ENCODE data around the gene MAEL.

The MAEL gene

DNA sequence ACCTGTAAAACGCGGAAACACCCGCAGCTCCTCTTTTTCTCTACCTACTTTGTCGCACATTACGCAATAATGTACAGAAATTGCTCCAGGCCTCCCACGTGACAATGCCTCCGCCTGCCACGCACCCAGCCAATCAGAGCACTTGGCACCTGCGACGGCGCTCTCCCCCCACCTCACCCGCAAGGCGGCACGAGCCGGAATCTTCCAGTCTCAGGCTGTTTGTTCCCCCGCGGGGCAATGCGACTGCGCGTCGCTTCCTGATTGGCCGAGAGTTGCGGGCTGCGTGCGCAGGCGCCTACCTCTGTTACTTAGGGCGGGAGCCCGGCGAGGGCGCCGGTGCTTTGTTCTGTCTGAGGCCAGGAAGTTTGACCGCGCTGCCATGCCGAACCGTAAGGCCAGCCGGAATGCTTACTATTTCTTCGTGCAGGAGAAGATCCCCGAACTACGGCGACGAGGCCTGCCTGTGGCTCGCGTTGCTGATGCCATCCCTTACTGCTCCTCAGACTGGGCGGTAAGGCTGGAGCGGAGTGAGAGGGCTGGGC lies at the start of gene MAEL:
Gene MAEL (plus strand): TSS at position 307 of the 542 bp plus-strand sequence. CDS start 73 bp downstream, at position 380.
- DNase-seq (ENCODE audit: low spot score) = no peak

DNA sequence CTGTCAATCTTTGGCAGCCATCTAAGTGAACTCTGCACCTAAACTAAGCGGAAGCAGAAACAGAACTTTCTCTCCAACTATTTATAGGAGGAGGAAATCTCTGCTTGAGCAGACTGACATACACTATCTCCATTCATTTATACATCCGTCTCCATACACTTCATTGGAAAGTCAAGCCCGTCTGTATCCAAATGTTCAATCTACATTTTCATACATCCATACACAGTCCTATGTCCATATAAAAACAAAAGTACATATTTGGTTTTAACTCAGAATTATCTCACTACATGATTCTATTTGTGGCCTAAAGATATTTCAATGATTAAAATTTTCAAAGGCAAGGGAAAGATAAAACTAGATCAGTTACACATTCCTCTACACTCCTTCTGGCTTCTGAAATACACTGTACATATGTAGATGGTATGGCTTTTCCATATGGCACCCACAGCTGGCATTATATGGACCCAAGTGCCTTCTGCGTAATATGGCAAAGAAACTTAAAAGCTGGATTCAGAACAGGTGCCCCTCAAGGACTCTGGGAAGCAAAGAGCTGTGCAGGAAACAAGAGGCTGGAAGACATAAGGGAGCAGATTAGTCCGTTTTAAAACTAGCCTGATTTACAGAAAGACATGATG lies 49.2 kb upstream of the MAEL start:
- no peak for DNase-seq (ENCODE audit: low spot score)

DNA sequence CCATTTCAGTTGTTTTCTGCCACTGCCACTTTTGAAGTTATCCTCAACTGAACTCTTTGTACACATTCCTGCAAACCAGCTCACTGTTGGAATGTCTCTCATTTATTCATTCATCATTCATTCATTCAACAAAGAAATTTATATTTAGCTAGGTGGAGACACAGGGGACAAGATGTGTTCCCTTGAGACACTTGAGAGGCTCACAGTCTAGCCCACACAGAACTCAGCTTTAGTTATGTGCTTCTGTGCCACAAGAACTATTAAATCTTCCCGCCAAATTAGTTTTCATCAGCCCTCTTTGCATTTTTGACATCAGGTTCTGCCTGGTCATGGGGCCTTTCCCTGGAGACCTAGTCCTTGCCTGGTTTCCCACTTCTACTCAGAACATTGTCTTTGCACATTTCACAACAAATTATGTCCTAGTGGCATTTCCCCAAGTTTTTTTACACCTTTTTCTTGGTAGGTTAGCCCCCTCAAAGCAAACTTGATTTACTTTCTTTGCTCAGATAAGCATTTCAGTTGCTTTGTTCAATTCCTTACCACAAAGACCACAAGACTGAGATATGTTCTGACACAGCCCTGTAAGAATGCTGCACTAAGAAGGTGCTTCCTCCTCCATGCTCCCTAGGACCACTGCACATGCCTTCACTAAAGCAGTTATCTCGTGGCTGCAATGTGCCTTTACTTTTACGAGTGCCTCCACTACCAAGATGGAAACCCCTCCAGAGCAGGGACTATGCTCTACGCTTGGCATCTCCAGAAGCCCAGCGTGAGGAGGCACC lies 44.7 kb upstream of the MAEL start:
- peak; percentile 24 for DNase-seq (ENCODE audit: low spot score)

DNA sequence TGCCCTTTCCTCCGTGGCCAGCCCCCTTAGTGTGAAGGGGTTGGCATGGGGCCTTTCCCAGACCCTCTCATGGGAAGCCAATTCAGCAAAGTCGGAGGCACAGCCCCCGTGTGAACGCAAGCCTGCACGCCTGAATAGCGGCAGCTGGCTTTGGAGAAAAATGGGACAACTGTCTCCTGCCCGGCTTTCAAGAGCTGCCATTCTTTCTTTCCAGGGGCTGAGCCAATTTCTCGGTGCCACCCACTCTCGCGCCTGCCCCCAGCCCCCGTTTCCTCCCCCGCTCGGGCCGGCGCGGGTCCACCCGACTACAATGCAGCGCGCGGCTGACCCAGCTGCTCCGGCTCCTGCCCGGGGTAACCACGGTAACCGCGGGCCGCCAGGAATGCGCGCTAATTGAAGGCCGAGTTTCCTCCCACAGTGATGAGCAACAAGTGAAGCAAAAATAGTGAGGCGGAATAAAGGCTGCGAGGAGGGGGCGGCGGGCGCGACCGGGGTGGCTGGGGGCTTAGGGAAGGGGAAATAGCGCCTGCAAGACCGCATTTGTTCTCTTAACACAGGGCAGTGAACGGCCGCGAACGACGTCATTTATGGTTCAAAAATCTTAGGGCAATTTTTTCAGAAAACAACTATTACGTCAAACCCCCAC lies 41.6 kb upstream of the MAEL start:
- DNase-seq (ENCODE audit: low spot score) = peak; percentile 81

DNA sequence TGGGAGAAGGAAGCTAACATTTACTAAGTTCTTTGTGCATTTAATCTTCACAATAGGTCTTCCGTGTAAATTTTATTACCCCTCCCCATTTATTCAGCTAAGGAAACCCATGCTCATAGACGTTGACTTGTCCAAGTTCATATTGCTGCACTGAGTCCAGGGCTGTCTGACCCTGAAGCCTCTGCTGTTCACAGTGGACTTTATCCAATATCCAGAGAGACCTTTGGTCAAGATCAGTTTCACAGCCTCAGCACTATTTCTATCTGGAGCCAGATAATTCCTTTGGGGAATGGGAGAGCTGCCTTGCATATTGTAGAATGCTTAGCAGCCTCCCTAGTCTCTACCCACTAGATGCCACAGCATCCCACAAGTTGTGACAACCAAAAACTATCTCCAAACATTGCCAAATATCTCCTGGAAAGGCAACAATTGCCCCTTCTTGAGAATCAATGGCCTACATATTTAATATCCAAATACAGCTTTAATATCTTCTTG lies 40.2 kb upstream of the MAEL start:
- DNase-seq (ENCODE audit: low spot score) = no peak

DNA sequence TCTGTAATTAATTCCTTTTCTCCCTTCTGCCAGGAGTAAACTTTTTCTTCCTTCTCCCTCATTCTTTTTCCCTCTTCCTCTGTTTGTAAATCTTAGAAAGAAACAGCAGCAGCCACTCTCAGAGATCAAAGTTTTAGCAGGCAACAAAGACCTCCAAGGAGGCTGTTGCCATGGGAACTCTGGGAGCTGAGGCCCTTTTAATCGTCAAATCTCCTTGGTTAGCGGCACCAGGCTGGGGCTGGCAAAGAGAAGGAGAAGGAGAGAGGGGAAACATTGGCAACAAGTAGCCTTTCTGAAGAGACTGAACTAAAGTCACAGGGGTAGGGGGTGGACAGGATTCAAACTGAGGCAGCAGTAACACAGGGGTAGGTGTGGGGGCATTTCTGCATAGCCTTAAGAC lies 38.9 kb upstream of the MAEL start:
- DNase-seq (ENCODE audit: low spot score) = no peak

DNA sequence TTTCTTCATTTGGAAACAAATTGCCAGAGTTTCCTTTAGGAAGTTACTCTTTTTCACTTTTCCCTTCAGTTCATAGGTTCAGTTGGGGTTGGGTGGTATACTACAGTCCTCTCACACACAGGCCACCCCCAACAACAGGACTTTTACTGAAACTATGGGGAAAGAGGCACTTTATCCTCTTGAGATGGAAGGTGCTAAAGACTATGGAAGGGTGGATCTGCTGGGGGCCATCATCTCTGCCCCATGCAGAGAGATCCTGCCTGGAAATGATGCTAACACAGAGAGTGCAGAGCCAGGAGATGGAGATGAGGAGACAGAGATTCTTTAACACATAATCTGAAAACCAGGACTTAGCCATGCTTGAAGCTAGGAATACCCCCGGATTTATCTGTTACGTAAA lies 38.0 kb upstream of the MAEL start:
- DNase-seq (ENCODE audit: low spot score) = no peak

DNA sequence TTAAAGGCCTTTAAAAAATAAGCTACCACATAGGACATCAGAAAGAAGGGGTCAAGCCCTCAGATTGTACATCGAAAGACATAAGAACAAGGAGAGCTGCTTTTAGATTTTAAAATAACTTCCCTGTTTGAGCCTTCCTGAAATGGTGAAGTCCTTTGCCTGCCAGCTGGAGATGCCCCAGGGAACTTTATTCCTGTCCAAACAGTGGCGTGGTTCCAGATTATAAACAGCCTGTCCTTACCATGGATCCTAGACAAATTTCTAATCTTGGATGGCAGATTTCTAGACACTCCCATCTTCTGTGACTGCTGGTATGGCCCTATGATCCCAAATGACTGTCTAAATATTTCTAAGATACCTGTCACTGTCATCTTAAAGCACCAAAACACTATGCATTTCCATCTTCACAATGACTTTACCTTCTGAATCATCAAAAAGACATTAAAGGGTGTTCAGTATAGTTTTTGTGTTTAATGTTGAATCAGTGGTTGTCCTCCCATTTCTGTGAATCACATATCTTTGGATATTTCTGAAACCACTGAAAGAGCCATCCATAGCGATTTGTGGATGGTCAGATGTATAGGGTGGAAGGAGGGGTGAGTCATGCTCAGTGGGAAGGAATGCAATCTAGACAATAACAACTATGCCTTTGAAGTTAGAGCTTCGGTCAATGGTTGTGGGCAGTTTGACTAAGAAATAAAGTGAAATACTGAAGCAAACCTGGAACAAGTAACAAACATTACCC lies 36.9 kb upstream of the MAEL start:
- DNase-seq (ENCODE audit: low spot score) = no peak

DNA sequence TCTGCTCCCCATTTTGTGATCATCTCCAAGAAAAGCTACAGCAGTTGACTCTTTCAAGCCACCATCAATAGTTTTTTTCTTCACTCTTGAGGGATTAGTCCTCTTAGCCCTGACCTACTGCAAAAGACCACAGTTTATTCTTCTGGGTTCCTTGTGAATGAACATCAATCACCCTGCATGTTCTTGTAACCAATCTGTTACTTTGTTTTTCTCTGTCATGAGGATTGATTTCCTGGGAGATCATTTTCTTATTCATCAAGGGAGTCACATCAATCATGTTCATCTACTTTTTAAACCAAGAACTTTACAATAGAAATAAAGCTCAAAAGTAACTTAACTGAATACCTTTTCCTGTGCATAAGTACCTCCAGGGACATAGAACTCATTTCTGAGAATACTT lies 35.6 kb upstream of the MAEL start:
- no peak for DNase-seq (ENCODE audit: low spot score)

DNA sequence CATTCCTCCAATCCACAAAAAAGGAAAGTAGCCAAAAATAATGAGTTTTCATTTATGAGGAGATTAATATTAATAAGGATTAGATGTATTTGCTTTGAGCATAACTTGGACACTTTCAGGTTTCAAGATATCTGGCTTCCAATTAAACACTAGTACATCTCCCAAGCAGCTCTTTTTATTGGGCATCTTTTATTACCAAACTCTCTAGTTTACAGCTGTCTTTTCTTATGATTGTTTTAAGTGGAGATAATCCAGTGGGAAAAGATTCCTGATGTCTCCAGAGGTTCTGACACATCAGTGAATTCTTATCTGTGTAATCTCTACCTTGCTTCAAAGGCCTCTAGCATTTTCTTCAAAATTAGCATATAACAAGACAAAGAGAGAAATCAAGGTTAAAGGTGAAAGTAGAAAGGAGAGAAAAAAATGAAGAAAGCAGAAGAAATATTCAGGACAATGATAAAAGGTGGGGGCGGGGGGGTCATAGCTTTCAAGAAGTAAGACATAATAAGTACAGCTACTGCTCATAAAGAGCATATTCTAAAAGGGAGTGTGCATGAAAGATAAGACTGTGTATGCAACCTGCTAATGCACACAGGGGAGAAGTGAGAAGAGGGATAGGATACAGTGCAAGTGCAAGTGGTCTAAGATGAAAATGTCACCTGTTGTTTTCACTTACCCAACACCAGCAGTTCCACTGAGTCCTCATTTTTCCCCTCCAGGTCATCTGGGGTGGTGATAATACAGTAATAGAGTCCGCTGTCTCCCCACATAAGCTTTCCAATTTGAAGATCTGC lies 32.8 kb upstream of the MAEL start:
- DNase-seq (ENCODE audit: low spot score) = no peak

DNA sequence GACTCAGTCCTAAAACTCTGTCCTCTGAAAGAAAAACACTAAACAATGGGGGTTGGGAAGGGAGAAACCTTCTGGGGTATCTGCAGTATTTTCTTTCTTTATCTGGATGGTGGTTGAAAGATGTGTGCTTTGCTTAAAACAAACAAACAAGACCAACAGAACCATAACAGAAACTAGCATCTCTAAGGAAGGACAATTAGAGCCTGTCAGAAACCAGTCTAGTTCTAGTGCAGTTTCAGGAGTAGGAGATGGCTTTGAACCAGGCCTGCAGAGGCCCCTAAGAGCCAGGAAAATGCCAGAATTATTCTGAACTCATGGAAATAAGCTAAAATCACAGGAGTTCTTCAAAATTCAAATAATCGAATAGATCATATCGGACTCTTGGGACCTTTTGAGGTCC lies 32.2 kb upstream of the MAEL start:
- DNase-seq (ENCODE audit: low spot score) = no peak

DNA sequence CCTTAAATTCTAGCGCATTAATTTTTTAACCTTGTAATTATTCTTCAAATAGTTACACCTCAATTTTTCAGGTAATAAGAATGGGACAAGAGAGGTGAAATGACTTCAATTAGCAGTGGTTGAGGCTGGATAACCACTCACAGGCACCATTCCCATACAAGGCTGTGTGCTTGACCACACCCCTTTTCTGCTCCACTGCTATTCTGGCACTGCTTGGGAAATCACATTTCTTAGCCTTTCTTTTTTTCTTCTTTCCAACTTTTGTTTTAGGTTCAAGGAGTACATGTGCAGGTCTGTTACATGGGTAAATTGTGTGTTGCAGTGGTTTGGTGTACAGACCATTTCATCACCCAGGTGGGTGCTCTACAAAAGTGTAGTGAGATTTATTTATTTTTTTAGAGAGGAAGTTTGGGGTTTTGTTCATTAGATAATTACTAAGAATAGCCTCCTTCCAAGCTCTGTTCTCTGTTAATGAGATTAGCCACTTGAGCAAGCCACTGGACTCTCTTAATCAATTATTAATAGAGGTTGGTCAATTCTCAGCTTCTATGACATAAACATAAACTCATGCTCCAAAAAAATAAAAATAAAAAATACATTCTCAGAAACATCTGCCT lies 28.1 kb upstream of the MAEL start:
- DNase-seq (ENCODE audit: low spot score) = no peak

DNA sequence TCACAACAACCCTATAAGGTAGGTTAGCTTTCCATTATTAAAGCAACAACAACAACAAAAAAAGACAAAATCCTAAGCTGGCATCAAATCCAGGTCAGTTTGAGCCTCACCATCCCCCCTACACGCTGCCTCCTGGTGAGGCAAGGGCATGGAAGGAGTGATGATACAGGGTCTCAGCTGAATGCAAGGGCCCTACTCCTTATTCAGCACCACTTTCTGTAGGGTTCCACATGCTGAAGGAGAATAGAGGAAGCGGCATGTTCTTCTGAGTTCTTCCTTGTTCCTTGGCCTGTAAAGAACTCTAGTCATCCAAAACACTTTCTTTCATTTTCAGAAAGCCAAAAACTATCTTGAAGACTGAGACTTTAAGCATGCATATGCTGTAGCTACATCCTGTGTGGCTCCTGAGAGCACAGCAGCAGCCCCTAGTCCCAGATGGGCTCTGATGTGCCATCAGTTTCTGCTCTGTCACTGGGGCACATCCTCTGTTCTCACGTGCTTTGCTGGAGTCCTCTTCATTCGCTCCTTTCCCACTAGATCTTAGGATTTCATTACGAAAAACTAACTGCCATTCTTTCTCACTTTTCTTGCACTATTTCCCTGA lies 19.9 kb upstream of the MAEL start:
- DNase-seq (ENCODE audit: low spot score) = no peak

DNA sequence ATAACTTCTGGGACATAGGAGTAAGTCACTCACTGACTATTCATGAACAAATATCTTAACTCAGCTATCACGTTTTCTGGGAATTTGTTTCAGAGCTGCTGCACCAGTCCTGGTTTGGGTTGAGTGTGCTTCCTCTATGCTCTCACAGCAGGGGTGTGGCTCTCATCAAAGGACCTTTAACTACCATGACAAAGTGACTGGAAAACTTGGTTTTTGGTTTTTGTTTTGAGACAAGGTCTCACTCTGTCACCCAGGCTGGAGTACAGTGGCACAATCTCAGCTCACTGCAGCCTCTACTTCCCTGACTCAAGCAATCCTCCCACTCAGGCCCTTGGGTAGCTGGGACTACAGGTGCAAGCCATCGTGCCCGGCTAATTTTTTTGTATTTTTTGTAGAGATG lies 17.8 kb upstream of the MAEL start:
- DNase-seq (ENCODE audit: low spot score) = no peak

DNA sequence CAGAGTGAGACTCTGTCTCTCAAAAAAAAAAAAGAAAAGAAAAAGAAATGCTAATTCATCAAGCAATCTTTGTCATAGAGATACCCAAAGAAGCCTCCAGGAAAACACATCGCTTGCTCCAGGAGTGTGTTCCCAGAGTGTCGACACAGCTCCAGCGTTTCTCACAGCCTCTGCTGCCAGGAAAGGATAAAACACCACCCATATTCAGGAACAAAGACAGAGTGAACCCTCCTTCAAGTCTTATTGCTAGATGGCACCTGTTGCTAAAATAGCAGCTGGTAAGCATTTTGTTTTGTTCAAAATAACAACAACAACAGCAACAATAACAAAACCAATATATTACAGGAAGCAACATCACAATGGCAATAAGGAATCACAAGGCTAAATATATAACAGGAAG lies 16.9 kb upstream of the MAEL start:
- no peak for DNase-seq (ENCODE audit: low spot score)

DNA sequence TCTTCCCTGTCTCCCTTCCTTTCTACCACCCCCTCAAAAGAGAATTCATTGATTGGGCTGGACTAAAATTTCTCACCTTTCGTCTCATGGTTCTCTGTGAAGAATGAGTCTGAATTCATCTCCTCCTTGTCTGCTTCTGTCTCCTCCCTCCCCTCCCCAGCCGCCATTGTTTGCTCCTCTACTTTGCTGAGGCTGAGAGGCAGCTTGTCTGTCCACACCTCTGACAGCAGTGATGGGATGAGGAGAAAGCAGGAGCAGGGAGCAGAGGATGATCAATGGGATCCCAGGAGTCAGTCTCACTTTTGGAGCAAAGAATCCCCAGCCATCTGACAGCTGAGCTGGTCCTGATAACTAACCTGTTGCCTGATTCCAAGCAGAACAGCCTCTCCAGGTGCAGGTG lies 16.3 kb upstream of the MAEL start:
- no peak for DNase-seq (ENCODE audit: low spot score)

DNA sequence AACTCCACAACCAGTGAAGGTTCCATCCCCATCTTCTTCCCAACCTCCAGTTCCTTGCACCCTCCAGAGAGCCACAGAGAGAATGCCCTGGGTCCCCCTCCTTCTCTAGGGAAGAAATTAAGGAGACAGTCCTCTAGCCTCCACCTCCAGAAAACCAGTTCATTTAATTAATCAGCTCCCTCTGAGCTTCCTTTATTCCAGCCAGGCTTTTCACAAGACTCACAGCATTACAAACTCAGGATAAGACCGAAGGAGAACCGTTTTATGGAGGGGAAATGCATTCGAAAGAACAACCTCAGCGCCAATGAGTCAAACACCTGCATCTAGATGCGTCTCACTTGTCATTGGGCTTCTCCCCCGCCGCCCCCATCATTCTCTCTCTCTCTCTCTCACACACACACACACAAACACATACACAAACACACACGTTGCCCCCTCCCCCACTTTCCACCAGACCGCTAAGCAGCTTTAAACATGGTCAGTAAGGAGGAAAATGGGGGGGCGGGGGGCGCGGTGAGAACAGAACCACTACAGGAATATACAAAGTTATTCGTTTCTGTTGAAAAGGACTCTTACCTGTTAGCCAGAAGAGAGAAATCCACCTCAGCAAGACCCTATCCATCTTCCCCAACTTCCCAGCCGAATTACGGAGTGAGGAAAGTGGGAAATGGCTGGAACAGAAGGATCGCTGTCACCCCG lies 14.3 kb upstream of the MAEL start:
- no peak for DNase-seq (ENCODE audit: low spot score)

DNA sequence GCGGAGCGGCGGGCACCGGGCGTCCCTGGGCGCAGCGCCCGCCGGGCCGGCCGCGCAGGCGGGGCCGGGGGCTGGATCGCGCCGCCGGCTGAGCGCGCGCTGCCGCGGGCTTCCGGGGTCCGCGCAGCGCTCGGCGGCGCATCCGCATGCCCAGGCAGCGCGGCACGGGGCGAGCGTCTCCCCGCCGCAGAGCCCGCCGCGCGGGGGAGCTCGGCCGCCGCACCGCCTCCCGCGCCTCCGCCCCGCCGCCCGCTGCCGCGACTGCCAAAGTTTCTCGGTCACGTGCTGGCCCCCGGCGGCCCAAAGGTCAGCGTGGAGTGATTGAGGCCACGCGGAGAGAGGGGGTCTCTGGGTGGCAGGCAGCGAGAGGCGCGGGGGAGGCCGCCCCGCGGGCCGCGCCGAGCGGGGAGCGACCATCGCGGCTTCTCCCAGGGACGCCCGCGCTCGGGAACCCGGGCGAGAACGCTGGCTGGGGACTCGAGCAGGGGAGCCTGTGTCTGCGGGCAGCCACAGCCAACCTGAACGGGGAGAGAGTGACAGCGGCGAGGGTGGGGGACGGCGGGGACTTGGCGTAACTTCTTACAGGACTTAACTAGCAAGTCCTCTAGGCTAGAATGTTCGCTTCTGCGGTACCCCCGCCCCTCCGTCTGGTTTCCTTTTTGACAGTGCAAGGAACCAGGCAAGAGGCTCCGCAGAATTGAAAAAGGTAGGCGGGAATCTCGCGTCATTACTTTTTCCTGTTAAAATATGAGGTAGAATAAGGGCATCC lies 13.5 kb upstream of the MAEL start, which contains the start of gene ILDR2:
Gene ILDR2 (minus strand): TSS at position 180 of the 769 bp plus-strand sequence. CDS start 272 bp downstream, outside the sequence.
- peak; percentile 72 for DNase-seq (ENCODE audit: low spot score)

DNA sequence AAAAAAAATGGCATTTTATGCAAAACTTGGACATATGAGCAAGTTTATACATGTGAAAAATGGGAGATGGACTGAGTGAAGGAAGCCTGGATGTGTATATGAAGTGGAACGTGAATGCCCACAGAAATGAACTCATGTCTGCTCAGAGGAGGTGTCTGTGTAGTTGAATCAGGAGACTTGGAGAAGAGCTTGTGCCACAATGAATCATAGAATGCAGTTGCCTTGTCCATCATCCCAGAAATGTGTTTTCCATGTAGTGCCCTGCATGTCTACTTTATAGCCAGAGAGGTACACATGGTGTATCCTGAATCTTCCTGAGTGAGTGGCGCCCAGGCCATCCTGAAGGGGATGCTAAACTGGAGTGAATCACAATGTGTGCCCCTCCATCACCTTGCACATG lies 11.1 kb upstream of the MAEL start:
- DNase-seq (ENCODE audit: low spot score) = no peak
